Islet of Langerhans (tissue), 1 donor: ENCODE results near the gene CBX1.

Experiments used
- FAIRE-seq: peaks from one replicate; lab custom pipeline; 2011; peaks lifted over from hg19 to GRCh38; lab: Jason Lieb, UNC

The CBX1 gene

GRCh38 chr17:48025040-48025903 is 76.0 kb downstream of the CBX1 start:
- FAIRE-seq = no peak

DNA sequence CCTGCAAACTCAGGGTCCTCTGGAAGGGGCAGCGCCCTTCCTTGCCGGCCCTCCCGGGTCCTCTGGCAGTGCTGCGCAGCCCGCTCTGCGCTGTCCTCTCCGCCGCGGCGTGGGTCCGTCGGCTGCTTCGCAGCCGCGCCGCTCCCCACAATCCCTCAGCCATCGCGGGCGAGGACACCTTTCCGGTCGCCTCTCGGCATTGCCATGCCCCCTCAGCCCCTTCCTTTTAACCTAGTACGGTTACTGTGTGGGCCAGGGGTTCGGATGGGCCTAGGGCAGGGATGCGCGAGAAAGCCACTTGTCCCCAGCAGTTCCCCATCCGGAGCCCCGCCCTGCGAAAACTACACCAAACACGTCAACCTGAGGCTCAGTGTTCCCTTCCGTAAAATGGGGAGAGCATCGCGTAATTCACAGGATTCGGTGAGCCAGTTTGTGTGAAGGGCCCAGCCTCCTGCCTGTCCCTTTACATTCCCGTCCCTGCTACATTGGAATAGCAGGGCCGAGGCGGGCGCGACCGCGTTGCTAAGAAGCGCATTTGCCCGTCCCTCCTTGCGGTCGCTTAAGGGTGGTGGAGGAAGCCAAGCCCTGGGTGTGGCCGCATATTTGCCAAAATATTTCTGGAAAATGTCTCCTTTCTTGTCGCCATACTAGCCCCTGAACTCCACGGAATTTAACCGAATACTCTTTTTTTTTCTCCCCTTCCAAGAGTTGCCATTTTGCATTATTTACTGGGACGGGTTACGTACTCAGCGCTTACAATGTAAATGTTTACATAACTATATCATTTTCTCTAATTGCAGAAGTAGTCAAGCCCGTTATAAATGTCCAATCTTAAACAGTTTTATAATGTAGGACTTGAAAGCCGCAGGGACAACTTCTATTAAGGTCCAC is 76.9 kb downstream of the CBX1 start:
- FAIRE-seq = no peak

GRCh38 chr17:48023400-48024148 is 77.7 kb downstream of the CBX1 start:
- FAIRE-seq = no peak

- FAIRE-seq = no peak
These were observed 78.4 kb downstream of the CBX1 start for GRCh38 chr17:48022901-48023300.

GRCh38 chr17:48021934-48022333 is 79.3 kb downstream of the CBX1 start:
- FAIRE-seq = no peak
